Glutamatergic neuron (in vitro differentiated cells): ENCODE results near the gene SH3BP5L. TPM values are rescaled to one million over a fixed set of nuclear protein-coding genes. Genes with fewer than 3 reads are reported as not detected.
A peak's percentile ranks its signal among the peaks of the same experiment; 100 is the strongest.

Experiments
- DNase-seq: peaks from one replicate; pipeline ENCODE4 v3.0.0; 2022
- H3K27ac Mint-ChIP-seq: one replicate; pipeline ENCODE4 v1.8.0; 2020; ENCODE audit warnings: mild to moderate bottlenecking, mixed read lengths, inconsistent platforms; ENCODE audit not compliant: unreplicated experiment
- H3K27me3 Mint-ChIP-seq: one replicate; pipeline ENCODE4 v1.8.0; 2020; ENCODE audit warnings: mild to moderate bottlenecking, moderate library complexity, mixed read lengths, inconsistent platforms; ENCODE audit not compliant: unreplicated experiment
- H3K36me3 Mint-ChIP-seq: one replicate; pipeline ENCODE4 v1.8.0; 2020; ENCODE audit warnings: mild to moderate bottlenecking, mixed read lengths, inconsistent platforms; ENCODE audit not compliant: unreplicated experiment
- H3K4me1 Mint-ChIP-seq: one replicate; pipeline ENCODE4 v1.8.0; 2020; ENCODE audit warnings: mild to moderate bottlenecking, low read depth, mixed read lengths, inconsistent platforms; ENCODE audit not compliant: unreplicated experiment
- H3K4me3 Mint-ChIP-seq: one replicate; pipeline ENCODE4 v1.8.0; 2020; ENCODE audit warnings: mild to moderate bottlenecking, mixed read lengths, inconsistent platforms; ENCODE audit not compliant: unreplicated experiment
- H3K9me3 Mint-ChIP-seq: one replicate; pipeline ENCODE4 v1.8.0; 2020; ENCODE audit warnings: mild to moderate bottlenecking, moderate library complexity, mixed read lengths, inconsistent platforms; ENCODE audit not compliant: unreplicated experiment
- total RNA-seq: library from RNA; stranded (reverse); fragmentation: NEBNext Ultra II Directional; extraction: Animal tissue kit (Norgen Biotek cat#: 25700); gene quantifications from one replicate; pipeline ENCODE4 v1.2.1, GENCODE V29; 2021; ENCODE audit not compliant: unreplicated experiment
- TF ChIP-seq, protein P1 (sequence below): fragments of 200-600 bp; sonication (generic); IDR thresholded peaks from one replicate; pipeline ENCODE4 v1.5.0; 2021; ENCODE audit not compliant: partially characterized antibody, unreplicated experiment

Gene SH3BP5L
- total RNA-seq, 1 donor from 2014 or later, result 74.0 TPM

DNA sequence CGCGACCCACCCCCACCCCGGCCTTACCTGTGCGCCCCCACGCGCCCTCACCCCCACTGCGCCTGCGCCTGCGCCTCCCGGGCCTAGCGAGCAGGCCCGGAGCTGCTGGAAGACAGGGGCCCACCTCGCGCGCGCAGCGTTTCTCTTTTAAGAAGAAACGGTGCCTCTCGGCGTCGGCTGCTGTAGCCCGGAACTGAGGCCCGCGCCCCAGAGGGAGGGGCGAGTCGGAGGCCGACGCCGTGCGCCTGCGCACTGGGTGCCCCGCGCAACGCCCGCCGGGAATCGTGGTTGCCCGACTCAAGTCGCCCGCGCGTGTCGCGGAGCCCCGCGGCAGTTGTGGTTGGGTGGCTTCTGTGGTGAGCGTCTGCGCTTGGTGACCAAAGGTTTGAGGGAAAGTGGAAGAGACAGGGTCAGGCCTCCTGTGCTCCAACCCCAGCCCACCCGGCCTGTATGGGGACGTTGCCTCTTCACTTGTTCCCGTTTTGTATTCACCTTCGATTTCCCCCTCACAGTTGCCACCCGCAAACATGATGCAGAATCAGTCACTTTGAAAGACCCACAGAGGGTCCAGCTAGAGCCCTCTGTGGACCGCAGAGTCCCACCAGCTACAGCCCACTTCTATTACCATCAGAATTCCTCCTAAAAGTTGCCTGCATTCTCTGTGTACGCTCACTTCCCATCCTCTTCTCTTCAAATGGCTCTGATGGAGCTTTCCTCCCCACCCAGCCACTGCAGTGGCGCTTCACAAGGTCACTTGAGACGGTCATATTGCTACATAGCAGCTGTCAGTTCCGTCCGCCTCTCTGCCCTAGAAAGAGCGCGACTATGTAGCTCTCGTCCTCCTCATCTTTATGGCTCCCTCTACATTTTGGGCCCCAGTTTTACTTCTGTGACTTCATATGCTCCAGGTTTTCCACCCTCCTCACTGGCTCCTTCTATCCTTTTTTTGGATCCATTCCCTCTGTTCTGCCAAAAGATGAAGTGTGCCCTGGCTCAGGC is 33.5 kb upstream of the SH3BP5L start, which contains the start of gene ZNF692:
TSS of gene ZNF692 (minus strand) at position 195 of the 999 bp plus-strand sequence. CDS start 776 bp downstream, outside the sequence.
- Mint-ChIP-seq H3K27me3 (peaks cover 21% of the 10 kb centered on the region), H3K36me3 (peaks cover 7% of the 10 kb centered on the region), H3K4me3 (peak within 1 kb of the TSS; percentile 91), H3K9me3 (peaks cover 21% of the 10 kb centered on the region), H3K27ac (peak within 1 kb of the TSS; percentile 93), H3K4me1 (peaks cover 16% of the 10 kb centered on the region)
- TF ChIP-seq, protein P1, sequence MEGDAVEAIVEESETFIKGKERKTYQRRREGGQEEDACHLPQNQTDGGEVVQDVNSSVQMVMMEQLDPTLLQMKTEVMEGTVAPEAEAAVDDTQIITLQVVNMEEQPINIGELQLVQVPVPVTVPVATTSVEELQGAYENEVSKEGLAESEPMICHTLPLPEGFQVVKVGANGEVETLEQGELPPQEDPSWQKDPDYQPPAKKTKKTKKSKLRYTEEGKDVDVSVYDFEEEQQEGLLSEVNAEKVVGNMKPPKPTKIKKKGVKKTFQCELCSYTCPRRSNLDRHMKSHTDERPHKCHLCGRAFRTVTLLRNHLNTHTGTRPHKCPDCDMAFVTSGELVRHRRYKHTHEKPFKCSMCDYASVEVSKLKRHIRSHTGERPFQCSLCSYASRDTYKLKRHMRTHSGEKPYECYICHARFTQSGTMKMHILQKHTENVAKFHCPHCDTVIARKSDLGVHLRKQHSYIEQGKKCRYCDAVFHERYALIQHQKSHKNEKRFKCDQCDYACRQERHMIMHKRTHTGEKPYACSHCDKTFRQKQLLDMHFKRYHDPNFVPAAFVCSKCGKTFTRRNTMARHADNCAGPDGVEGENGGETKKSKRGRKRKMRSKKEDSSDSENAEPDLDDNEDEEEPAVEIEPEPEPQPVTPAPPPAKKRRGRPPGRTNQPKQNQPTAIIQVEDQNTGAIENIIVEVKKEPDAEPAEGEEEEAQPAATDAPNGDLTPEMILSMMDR, result no peak
- peak; percentile 96 for DNase-seq

DNA sequence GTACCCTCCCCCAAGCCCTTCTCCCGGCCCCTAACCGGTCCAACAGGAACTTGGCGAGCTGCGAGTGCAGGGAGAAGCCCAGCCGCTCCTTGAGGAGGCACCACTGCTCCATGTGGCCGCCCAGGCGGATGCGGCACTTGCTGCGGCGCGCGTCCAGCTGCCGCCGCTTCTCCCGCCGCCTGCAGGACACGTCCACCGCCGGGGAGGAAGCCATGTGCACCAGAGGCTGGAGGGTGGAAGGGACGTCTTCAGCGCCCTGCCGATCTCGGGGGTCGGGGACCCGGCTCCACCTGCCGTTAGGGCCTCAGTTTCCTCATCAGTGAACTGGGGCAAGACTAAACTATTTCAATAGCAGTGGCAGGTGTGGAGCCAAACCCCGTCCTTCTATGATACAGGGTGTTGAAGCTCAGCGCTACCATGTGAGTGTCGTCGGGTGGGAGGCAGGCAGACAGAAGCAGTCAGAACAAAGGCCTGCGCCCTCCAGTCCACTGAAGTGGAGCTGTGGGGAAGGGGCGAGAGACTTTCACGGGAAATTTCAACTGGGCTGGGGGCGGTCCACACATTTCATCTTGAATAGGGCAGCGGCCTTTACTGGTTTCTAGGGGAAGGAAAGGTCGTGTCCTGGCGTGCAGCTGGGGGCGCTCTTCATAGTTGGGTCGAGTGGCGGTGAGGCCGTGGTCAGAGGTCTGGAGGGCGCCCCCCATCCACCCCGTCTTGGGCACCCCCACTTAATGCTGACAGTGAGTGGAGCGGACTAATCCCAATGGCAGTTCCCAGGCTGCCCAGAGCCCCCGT is 32.6 kb upstream of the SH3BP5L start:
- TF ChIP-seq, protein P1, result peak; percentile 61
- Mint-ChIP-seq H3K36me3 (peaks cover 7% of the 10 kb centered on the region), H3K9me3 (peaks cover 19% of the 10 kb centered on the region), H3K4me3 (peak overlapping the region; percentile 91), H3K27me3 (peaks cover 20% of the 10 kb centered on the region), H3K4me1 (peaks cover 11% of the 10 kb centered on the region), H3K27ac (peak overlapping the region; percentile 93)
- DNase-seq, result peak; percentile 79

DNA sequence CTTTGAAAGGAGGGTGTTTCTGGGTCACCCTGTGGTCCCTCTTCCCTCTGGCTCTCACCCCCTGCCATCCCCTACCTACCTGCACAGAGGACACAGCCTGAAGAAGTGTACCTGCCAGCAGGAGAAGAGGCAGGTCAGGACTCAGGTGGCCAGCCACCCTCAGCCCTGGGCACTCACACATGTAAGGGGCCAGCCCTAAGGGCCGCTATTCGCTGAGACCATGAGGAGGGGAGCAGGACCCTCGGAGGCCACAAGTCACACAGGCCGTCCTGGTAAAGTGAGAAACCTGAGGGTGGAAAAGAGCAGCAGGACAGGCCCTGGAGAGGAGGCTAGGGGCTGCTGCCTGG is 32.0 kb upstream of the SH3BP5L start:
- TF ChIP-seq, protein P1, result no peak
- peaks cover 10% of the 10 kb centered on the region for H3K4me1 Mint-ChIP-seq
- H3K9me3 Mint-ChIP-seq, result peaks cover 19% of the 10 kb centered on the region
- H3K4me3 Mint-ChIP-seq, result peak overlapping the region; percentile 91
- H3K27ac Mint-ChIP-seq, result peak overlapping the region; percentile 93
- peaks cover 18% of the 10 kb centered on the region for H3K27me3 Mint-ChIP-seq
- H3K36me3 Mint-ChIP-seq, result peaks cover 7% of the 10 kb centered on the region
- no peak for DNase-seq

DNA sequence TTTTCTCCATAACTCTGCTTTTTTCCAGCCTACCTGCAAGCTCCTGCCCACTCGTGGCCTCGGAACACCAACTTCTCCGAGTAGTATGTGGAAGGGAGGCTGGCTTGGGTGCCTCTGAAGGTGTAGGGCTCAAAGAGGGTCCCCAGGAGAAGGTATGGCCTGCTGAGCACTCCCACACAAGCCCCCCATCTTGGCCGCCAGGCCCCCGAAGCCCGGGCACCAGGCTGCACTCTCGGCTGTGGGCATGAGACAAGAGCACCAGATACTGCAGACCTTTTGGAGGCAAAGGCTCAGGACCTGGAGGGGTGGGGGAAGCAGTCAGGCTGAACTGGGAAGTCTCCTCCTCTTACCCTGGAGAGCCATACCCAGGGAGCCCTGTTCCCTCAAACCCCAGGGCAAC is 31.5 kb upstream of the SH3BP5L start:
- TF ChIP-seq, protein P1, result no peak
- H3K36me3 Mint-ChIP-seq, result peaks cover 7% of the 10 kb centered on the region
- H3K9me3 Mint-ChIP-seq, result peaks cover 19% of the 10 kb centered on the region
- H3K27me3 Mint-ChIP-seq, result peaks cover 14% of the 10 kb centered on the region
- peak overlapping the region; percentile 34 for H3K27ac Mint-ChIP-seq
- no peak for DNase-seq
- peaks cover 6% of the 10 kb centered on the region for H3K4me1 Mint-ChIP-seq
- peak overlapping the region; percentile 91 for H3K4me3 Mint-ChIP-seq
